H1 (cell line): ENCODE results near the gene LAD1.

Experiments used
- ATF3 ChIP-seq: IDR thresholded peaks from 2 replicates; pipeline ENCODE4 v1.6.1; 2011; ENCODE audit warnings: low read depth, mild to moderate bottlenecking, low read length; ENCODE audit not compliant: insufficient read depth
- CHD1 ChIP-seq: IDR thresholded peaks from 2 replicates; pipeline ENCODE4 v1.6.1; 2012; ENCODE audit warnings: low read depth, low read length, improper control_type of control experiment
- CTCF ChIP-seq, 3 experiments: IDR thresholded peaks; 1 replicate in 2 of 3; 2 replicates in 1 of 3; pipeline versions ENCODE4 v1.5.1 to v1.6.1; 2011; ENCODE audit warnings: low read length in 3 of 3, mild to moderate bottlenecking in 3 of 3, inconsistent platforms in 2 of 3, low read depth in 1 of 3, moderate library complexity in 1 of 3; ENCODE audit not compliant: insufficient read depth in 1 of 3; ENCODE audit errors: control extremely low read depth in 1 of 3
- EZH2 ChIP-seq: fragments of 200-600 bp; sonication (generic); IDR thresholded peaks from 2 replicates; pipeline ENCODE4 v1.7.1; 2012; ENCODE audit warnings: low read depth, mild to moderate bottlenecking, moderate library complexity, low read length, inconsistent platforms; ENCODE audit not compliant: severe bottlenecking
- MAFK ChIP-seq: IDR thresholded peaks from 2 replicates; pipeline ENCODE4 v1.6.1; 2012; ENCODE audit warnings: low read depth, mild to moderate bottlenecking, improper control_type of control experiment, low read length
- POLR2A ChIP-seq, 2 experiments: IDR thresholded peaks; 1 replicate in 1 of 2; 2 replicates in 1 of 2; pipeline ENCODE4 v1.6.1; 2011; ENCODE audit warnings: low read depth in 2 of 2, low read length in 2 of 2, mild to moderate bottlenecking in 2 of 2; ENCODE audit errors: control extremely low read depth in 1 of 2
- POLR2AphosphoS5 ChIP-seq: IDR thresholded peaks from 2 replicates; pipeline ENCODE4 v1.6.1; 2011; ENCODE audit warnings: low read depth, low read length
- RAD21 ChIP-seq, 2 experiments: IDR thresholded peaks in 1 of 2; conservative IDR thresholded peaks in 1 of 2; 2 replicates each; pipeline ENCODE4 v1.6.1; 2011; ENCODE audit warnings: low read depth in 2 of 2, low read length in 2 of 2, improper control_type of control experiment in 1 of 2, inconsistent platforms in 1 of 2, mild to moderate bottlenecking in 1 of 2, moderate library complexity in 1 of 2
- SIN3A ChIP-seq, 2 experiments: IDR thresholded peaks in 1 of 2; conservative IDR thresholded peaks in 1 of 2; 2 replicates each; pipeline ENCODE4 v1.6.1; 2011 to 2012; ENCODE audit warnings: low read length in 2 of 2, improper control_type of control experiment in 1 of 2, low read depth in 1 of 2, mild to moderate bottlenecking in 1 of 2
- SRF ChIP-seq: IDR thresholded peaks from 2 replicates; pipeline ENCODE4 v1.6.1; 2011; ENCODE audit warnings: mild to moderate bottlenecking, low read depth, low read length, moderate library complexity
- TCF12 ChIP-seq: IDR thresholded peaks from 2 replicates; pipeline ENCODE4 v1.6.1; 2011; ENCODE audit warnings: low read depth, mild to moderate bottlenecking, low read length
- ZNF274 ChIP-seq: IDR thresholded peaks from 2 replicates; pipeline ENCODE4 v1.7.0; 2012; ENCODE audit warnings: low read length, borderline replicate concordance; ENCODE audit errors: extremely low read depth
- TF ChIP-seq, protein P1 (sequence below): IDR thresholded peaks from 2 replicates; pipeline ENCODE4 v1.6.1; 2012; ENCODE audit warnings: low read length, inconsistent platforms

- peak; percentile 39 to 55 (median 49); a peak in 3 of 4 replicates for TF ChIP-seq CTCF (IDR thresholded peaks at IDR 0.05; ENCODE audit: control extremely low read depth in 1 of 3, insufficient read depth in 1 of 3, low read depth in 1 of 3, low read length in 3 of 3)
- TF ChIP-seq SIN3A (conservative IDR thresholded peaks at IDR 0.05 in 1 of 2, IDR thresholded peaks at IDR 0.05 in 1 of 2; ENCODE audit: low read depth in 1 of 2, low read length in 2 of 2), result no peak
- no peak for TF ChIP-seq EZH2
- no peak for TF ChIP-seq POLR2A (IDR thresholded peaks at IDR 0.05; ENCODE audit: control extremely low read depth in 1 of 2, low read depth in 2 of 2, low read length in 2 of 2)
- no peak for TF ChIP-seq TCF12
- no peak for TF ChIP-seq SRF
- TF ChIP-seq POLR2AphosphoS5, result no peak
- TF ChIP-seq CHD1, result no peak
- TF ChIP-seq MAFK, result no peak
- peak; percentile 29 to 54 for TF ChIP-seq RAD21 (IDR thresholded peaks at IDR 0.05 in 1 of 2, conservative IDR thresholded peaks at IDR 0.05 in 1 of 2; ENCODE audit: low read depth in 2 of 2, low read length in 2 of 2)
- TF ChIP-seq, protein P1, sequence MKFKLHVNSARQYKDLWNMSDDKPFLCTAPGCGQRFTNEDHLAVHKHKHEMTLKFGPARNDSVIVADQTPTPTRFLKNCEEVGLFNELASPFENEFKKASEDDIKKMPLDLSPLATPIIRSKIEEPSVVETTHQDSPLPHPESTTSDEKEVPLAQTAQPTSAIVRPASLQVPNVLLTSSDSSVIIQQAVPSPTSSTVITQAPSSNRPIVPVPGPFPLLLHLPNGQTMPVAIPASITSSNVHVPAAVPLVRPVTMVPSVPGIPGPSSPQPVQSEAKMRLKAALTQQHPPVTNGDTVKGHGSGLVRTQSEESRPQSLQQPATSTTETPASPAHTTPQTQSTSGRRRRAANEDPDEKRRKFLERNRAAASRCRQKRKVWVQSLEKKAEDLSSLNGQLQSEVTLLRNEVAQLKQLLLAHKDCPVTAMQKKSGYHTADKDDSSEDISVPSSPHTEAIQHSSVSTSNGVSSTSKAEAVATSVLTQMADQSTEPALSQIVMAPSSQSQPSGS, result no peak
- TF ChIP-seq ATF3, result no peak
- TF ChIP-seq ZNF274, result no peak
Observed at GRCh38 chr1:201436393-201436792, 37.3 kb upstream of the LAD1 start.
